ENCODE data around the gene ARHGAP26.

DNA sequence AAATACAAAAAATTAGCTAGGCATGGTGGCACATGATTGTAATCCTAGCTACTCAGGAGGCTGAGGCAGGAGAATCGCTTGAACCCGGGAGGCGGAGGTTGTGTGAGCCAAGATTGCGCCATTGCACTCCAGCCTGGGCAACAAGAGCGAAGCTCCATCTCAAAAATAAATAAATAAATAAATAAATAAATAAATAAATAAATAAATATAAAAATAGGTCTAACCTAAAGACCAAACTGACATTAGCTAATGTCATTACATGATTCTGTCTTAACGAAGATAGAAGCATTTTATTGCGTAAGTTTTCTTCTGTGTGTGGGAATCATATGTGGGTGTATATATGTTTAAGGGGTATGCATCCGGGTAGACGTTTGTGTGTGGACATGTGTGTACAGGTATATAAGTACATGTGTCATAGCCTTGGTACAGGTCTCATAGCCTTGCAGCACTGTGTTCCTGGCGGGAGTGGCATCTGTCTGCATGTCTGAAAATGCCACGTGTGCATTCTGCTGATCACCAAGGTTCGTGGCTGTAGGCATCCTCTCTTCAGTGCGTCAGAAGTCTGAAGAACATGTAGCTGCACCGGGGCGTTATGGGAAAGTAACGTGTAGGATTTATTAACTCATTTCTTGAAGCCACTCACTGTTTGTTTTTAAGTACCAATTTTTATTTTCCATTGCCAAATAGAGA is 335.2 kb downstream of the ARHGAP26 start:
- TF ChIP-seq SUZ12 (IDR thresholded peaks at IDR 0.05; ENCODE audit: extremely low read depth, insufficient read depth, insufficient read length), result no peak
- TF ChIP-seq YY1 (IDR thresholded peaks at IDR 0.05; ENCODE audit: insufficient read depth, insufficient read length), result no peak

Measured in NT2/D1 (cell line).